HG03095 (cell line): Measurements from ENCODE around the gene IL11.

Experiments used
- ATAC-seq: cut with Tn5 transposase; IDR thresholded peaks from one replicate; pipeline ENCODE4 v1.9.1; 2021; ENCODE audit warnings: moderate library complexity; ENCODE audit not compliant: unreplicated experiment

Gene IL11

GRCh38 chr19:55353803-55354697, 16.2 kb downstream of the IL11 start:
- no peak for ATAC-seq

GRCh38 chr19:55353356-55353802, 16.9 kb downstream of the IL11 start:
- no peak for ATAC-seq

GRCh38 chr19:55352549-55353145, 17.6 kb downstream of the IL11 start:
- ATAC-seq = no peak

GRCh38 chr19:55352040-55352439, 18.2 kb downstream of the IL11 start:
- ATAC-seq = no peak

GRCh38 chr19:55350620-55351315, 19.5 kb downstream of the IL11 start:
- no peak for ATAC-seq

GRCh38 chr19:55348317-55349034, 21.8 kb downstream of the IL11 start:
- no peak for ATAC-seq

GRCh38 chr19:55347442-55348009, 22.7 kb downstream of the IL11 start:
- no peak for ATAC-seq

GRCh38 chr19:55346725-55347441, 23.4 kb downstream of the IL11 start:
- ATAC-seq = no peak

- ATAC-seq = no peak
Measured at GRCh38 chr19:55345818-55346724, 24.2 kb downstream of the IL11 start.

- no peak for ATAC-seq
Measured at GRCh38 chr19:55345101-55345817, 25.0 kb downstream of the IL11 start.

GRCh38 chr19:55344444-55344843, 25.8 kb downstream of the IL11 start:
- no peak for ATAC-seq

- no peak for ATAC-seq
Measured at GRCh38 chr19:55341595-55342531, 28.4 kb downstream of the IL11 start.

- no peak for ATAC-seq
Measured at GRCh38 chr19:55341171-55341588, 29.1 kb downstream of the IL11 start.

GRCh38 chr19:55340784-55341147, 29.5 kb downstream of the IL11 start:
- ATAC-seq = no peak

- no peak for ATAC-seq
Measured at GRCh38 chr19:55339889-55340783, 30.1 kb downstream of the IL11 start.
